ENCODE results near the gene CNIH3.
A peak's percentile ranks its signal among the peaks of the same experiment; 100 is the strongest.

CNIH3 gene

GRCh38 chr1:224696891-224697765 is 81.0 kb downstream of the CNIH3 start:
- no peak for TF ChIP-seq OSR1 (CRISPR knock-in tag; IDR thresholded peaks at IDR 0.05)
- TF ChIP-seq TSHZ2 (CRISPR knock-in tag; IDR thresholded peaks at IDR 0.05): no peak
- TF ChIP-seq BACH2 (CRISPR knock-in tag; IDR thresholded peaks at IDR 0.05; ENCODE audit: borderline replicate concordance): no peak
- no peak for TF ChIP-seq PPARA (CRISPR knock-in tag; IDR thresholded peaks at IDR 0.05; ENCODE audit: borderline replicate concordance)
- TF ChIP-seq ZC3H10 (CRISPR knock-in tag; IDR thresholded peaks at IDR 0.05): no peak
- ATAC-seq: peak; percentile 66

DNA sequence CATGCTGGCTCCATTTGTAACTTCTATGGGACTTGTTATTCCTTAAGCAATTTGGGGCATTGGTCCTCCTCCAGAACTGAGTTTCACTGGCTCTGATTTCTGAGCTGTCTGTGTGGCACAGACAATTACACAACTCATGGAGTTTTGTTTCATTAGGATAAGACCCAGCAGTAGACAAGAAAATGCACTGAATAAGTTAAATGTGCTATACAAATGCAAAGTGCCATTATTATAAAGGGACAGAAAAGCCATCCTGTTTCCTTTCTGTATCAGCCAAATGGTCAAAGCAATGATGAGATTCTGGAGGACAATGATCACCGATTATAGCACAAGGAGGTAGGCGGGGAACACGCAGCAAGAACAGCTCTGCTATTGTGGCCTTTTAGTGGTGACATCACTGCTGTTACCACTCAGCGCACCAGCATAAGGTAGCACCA is 81.9 kb downstream of the CNIH3 start:
- TF ChIP-seq ZNF565 (CRISPR knock-in tag; conservative IDR thresholded peaks at IDR 0.05; ENCODE audit: low read depth) (no peak), ZNF70 (CRISPR knock-in tag; IDR thresholded peaks at IDR 0.05) (no peak), CSDC2 (CRISPR knock-in tag; IDR thresholded peaks at IDR 0.05) (no peak), TOX (CRISPR knock-in tag; IDR thresholded peaks at IDR 0.05; ENCODE audit: borderline replicate concordance) (no peak), POU6F1 (CRISPR knock-in tag; IDR thresholded peaks at IDR 0.05; ENCODE audit: borderline replicate concordance, low read depth) (no peak), TSHZ2 (CRISPR knock-in tag; IDR thresholded peaks at IDR 0.05) (no peak)
- ATAC-seq: no peak

DNA sequence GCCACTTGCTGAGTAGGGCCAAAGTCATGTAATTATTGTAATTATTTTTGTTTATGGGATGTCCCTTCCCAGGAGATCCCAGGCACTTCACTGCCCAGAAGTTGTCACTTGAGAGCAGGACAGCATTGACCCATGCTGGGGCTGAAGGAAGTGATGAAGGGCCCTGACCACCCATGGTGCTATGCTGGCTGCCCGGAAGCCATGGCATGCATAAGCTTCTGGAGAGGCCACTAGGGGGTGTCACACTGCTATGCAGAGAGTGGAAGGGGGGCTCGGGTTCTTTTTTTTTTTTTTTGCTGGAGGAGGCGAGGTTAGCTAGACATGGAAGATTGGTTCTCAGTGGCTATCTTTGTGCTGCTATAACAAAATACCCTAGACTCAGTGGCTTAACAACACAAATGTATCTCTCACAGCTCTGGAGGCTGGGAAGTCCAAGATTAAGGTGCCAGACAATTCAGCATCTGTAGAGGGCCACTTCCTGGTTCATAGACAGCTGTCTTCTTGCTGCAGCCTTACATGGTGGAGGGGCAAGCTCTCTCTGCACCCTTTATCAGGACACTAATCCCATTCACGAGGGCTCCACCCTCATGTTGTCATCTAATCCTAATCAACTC is 84.9 kb downstream of the CNIH3 start:
- ATAC-seq: peak; percentile 75
- TF ChIP-seq PATZ1 (CRISPR knock-in tag; IDR thresholded peaks at IDR 0.05; ENCODE audit: borderline replicate concordance): no peak
- no peak for TF ChIP-seq BACH2 (CRISPR knock-in tag; IDR thresholded peaks at IDR 0.05; ENCODE audit: borderline replicate concordance)

DNA sequence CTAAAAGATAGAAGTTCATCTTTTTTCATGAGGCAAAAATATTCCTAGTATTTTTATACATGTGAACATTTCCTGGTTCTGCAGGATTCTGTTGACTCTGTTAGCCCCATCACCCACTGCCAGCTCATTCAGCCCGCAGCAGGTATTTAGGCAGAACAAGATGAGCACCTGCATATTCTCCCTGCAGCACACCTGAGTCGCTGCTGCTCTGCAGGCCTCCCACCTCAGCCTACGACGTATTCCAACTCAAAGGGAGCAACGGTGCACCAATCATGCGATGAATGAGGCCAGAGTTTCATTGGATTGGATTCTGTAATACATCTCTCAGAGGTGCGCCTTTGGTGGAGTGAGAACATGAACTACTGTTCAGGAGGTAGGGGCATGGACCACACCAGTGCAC is 87.6 kb downstream of the CNIH3 start:
- TF ChIP-seq SNAI2 (CRISPR knock-in tag; IDR thresholded peaks at IDR 0.05) (no peak), ZNF8 (CRISPR knock-in tag; IDR thresholded peaks at IDR 0.05) (no peak), ZNF70 (CRISPR knock-in tag; IDR thresholded peaks at IDR 0.05) (no peak), RARB (CRISPR knock-in tag; IDR thresholded peaks at IDR 0.05) (no peak), CREB5 (CRISPR knock-in tag; IDR thresholded peaks at IDR 0.05; ENCODE audit: low read depth) (no peak)
- ATAC-seq: no peak

Data from SK-N-SH treated with all-trans-retinoic acid at 6 μM for 48 hours (cell line).